Brain microvascular endothelial cell (primary cell): Measurements from ENCODE around the gene PNKP.

ENCODE experiments used
- DNase-seq: peaks from one replicate; pipeline ENCODE4 v3.0.0-alpha.2; 2020
- H3K27ac ChIP-seq: fragments of 250-450 bp; sonication (Bioruptor Pico); 2 replicates; pipeline ENCODE4 v1.5.1; 2020; ENCODE audit warnings: mild to moderate bottlenecking, moderate library complexity
- H3K27me3 ChIP-seq: fragments of 250-450 bp; sonication (Bioruptor Pico); replicated peaks from 2 replicates; pipeline ENCODE4 v1.5.1; 2020; ENCODE audit warnings: mild to moderate bottlenecking
- H3K36me3 ChIP-seq: fragments of 250-450 bp; sonication (Bioruptor Pico); replicated peaks from 2 replicates; pipeline ENCODE4 v1.5.1; 2020; ENCODE audit warnings: mild to moderate bottlenecking
- H3K4me3 ChIP-seq: 2 replicates; pipeline ENCODE4 v1.5.1; 2011; ENCODE audit warnings: low read depth, mild to moderate bottlenecking, control low read depth, low read length, moderate library complexity
- CTCF ChIP-seq: IDR thresholded peaks from 2 replicates; pipeline ENCODE4 v1.5.1; 2011; ENCODE audit warnings: low read depth, mild to moderate bottlenecking, moderate library complexity, low read length, control low read depth, inconsistent platforms; ENCODE audit errors: missing control alignments
- in situ Hi-C: cut with HindIII; loops from 2 replicates; pipeline ENCODE4 v1.10.0; 2017; ENCODE audit warnings: low sequenced_read_pairs, low pct_ligation_motif_present

The PNKP gene

DNA sequence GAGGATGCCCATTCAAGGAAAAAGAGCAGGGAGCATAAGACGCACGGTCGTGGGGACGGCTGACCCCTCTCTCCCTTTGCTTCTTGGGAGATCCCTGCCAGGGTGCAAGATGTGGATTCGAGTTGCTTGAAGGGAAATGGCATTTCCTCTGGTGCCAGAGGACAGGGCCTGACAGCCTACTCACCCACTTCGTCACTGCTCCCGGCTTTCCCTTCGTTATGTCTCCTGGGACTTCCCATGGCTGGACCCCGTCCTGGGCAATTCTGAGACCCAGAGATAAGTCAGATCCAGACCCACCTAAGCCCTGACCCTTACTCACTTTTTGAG, 11.3 kb upstream of the PNKP start:
- Histone ChIP-seq H3K27me3 (no peaks in the 10 kb centered on the region), H3K4me3 (peak overlapping the region; percentile 100), H3K27ac (no peak overlapping the region), H3K36me3 (peaks cover 35% of the 10 kb centered on the region)
- TF ChIP-seq CTCF, result no peak
- no peak for DNase-seq
- in situ Hi-C loops, result no loop called here

DNA sequence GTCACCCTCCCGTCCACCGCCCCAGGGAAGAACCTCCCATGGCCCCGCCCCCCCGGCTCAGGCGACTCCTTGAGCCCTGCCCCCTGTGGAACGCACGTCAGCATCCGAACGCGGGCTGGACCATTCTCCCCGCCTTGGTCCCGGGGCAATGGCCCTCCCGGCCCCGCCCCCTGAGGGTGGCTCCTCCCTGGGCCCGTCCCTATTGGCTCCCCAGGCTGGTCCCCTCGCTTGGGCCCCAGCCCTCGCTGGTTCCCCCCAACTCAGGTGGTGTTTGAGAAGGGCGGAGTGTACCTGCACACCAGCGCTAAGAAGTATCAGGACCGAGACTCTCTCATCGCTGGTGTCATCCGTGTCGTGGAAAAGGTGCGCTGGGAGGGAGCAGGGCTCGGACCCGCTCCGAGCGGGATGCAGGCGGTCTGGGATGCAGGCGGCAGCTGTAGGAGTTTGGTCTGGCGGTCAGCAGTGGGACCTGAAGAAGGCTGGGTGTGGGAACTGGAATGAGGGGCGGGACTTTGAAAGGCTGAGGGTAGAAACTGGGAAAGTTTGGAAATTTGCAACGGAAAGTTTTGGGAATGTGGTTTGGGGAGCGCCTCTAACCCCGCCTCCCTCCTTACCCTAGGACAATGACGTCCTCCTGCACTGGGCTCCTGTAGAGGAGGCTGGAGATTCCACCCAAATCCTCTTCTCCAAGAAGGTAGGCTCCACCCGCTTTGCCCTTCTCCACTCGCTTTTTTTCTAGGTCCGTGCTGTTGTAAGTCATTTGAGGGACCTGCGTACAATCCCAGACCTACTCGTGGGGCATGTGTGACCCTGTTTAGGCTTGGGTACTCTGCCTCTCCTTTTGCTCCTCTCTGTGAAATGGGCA, 10.7 kb upstream of the PNKP start:
- peak; percentile 95 for DNase-seq
- Histone ChIP-seq H3K27me3 (no peaks in the 10 kb centered on the region), H3K36me3 (peaks cover 29% of the 10 kb centered on the region), H3K27ac (peak overlapping the region; percentile 99), H3K4me3 (peak overlapping the region; percentile 100)
- in situ Hi-C loops, result no loop called here
- no peak for TF ChIP-seq CTCF

DNA sequence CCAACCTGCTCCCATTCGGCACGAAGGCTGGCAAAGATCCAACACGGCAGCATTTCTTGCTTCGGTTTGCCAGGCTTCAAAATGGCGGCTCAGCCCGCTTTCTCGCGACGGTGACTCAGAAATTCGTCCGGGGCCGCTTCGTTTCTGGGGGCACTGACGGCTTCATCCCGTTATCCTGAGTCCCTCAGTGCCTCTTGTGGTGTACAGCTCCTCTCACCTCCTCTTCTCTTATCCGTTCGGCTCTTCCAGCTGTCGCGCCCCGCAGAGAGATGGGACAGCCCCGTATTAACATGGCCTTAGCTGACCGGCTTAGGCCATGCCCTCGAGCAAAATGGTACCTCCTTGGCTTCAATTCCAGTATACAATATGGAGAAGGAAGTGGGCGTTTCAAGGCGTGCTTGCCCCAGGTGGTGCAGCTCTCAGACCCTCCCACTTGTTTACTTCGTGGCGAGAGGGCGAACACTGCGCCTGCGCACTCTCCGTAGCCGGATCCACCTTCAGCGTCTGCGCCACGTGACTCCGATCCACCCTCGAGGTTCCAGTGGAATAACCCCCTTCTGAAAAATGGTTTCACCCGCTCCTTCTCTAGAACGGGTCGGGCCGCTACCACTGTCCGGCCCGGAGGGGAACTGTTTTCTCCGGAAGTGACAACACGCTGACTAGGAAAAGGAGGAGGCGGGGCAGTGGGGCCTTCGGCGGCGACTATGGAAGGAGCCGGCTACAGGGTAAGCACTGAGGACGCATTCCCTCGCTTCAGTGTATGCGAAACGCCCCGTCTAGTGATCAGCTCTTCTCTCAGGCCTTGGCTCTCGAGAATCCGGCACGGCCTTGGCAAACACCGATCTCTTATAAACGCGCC, 9.9 kb upstream of the PNKP start, which contains the start of the genes AKT1S1 and TBC1D17:
Gene AKT1S1 (minus strand): TSS at position 336 of the 859 bp plus-strand sequence. CDS start 4,060 bp downstream, outside the sequence.
Gene TBC1D17 (plus strand): TSS at position 683 of the 859 bp plus-strand sequence. CDS start 22 bp downstream, at position 705.
- in situ Hi-C loops, result no loop called here
- no peak for TF ChIP-seq CTCF
- Histone ChIP-seq H3K27ac (peak within 1 kb of the TSS; percentile 99), H3K36me3 (peaks cover 20% of the 10 kb centered on the region), H3K27me3 (no peaks in the 10 kb centered on the region), H3K4me3 (peak within 1 kb of the TSS; percentile 100)
- peak; percentile 100 for DNase-seq

- Histone ChIP-seq H3K4me3 (peak overlapping the region; percentile 100), H3K27me3 (no peaks in the 10 kb centered on the region), H3K27ac (peak overlapping the region; percentile 99), H3K36me3 (peaks cover 17% of the 10 kb centered on the region)
- peak; percentile 97 for DNase-seq
- in situ Hi-C loops, result no loop called here
- no peak for TF ChIP-seq CTCF
These were observed 9.1 kb upstream of the PNKP start for GRCh38 chr19:49876422-49877019.

DNA sequence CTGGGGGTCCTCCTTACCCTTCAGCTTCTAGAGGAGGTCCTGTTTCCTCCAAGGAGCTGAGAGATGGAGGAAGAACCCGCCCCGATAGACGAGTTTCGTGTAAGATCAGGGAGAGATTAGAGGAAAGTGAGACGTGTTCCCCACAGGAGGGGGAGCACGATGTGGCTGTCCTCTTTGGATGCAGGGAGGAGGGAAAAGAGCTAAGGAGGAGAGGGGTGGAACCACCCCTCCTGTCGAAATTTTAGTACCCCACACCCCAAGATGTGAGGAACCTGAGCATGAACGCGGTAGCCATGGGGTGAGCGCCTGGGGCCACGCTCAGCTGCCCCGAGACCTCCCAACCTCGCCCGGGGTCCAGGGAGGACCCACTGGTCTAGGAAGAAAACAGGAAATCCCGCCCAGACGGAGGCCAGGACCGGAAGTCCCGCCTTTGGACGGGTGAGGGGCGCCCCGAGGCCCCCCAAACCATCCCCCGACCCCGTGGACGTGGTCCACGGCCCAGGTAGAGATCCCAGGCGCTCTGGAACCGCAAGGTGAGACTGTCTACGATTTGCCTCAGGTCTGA, 8.6 kb upstream of the PNKP start:
- H3K36me3 ChIP-seq, result peaks cover 13% of the 10 kb centered on the region
- no peak for TF ChIP-seq CTCF
- H3K27ac ChIP-seq, result peak overlapping the region; percentile 99
- in situ Hi-C loops, result no loop called here
- no peak for DNase-seq
- no peaks in the 10 kb centered on the region for H3K27me3 ChIP-seq
- H3K4me3 ChIP-seq, result peak overlapping the region; percentile 100
